Endothelial cell of umbilical vein (primary cell): ENCODE measurements around the gene TPO. TPM values are rescaled to one million over a fixed set of nuclear protein-coding genes. Genes with fewer than 3 reads are reported as not detected.

Experiments used
- BruUV-seq: library from RNA; stranded (reverse); fragments of 400-500 nt; replicated peaks from 2 replicates; lab custom pipeline; 2021; lab: Mats Ljungman, UMichigan
- CTCF ChIA-PET: fragments of 300-600, 350-600 bp; sonication (Branson Sonifier 250); formaldehyde crosslinking; loops from one replicate; lab custom pipeline; 2021; ENCODE audit warnings: antibody characterized with exemption, inconsistent platforms; lab: Charles Lee
- POLR2A ChIA-PET: fragments of 300-600, 350-600 bp; sonication (Branson Sonifier 250); formaldehyde crosslinking; loops from one replicate; lab custom pipeline; 2021; ENCODE audit warnings: antibody characterized with exemption, inconsistent platforms; lab: Charles Lee
- DNase-seq: peaks from one replicate; pipeline ENCODE4 v3.0.0-alpha.2; 2011; ENCODE audit warnings: low read depth, low spot score
- FAIRE-seq: peaks from 2 replicates; lab custom pipeline; 2011; peaks lifted over from hg19 to GRCh38; lab: Jason Lieb, UNC
- H2AFZ ChIP-seq: 2 replicates; pipeline ENCODE4 v1.6.0; 2012; ENCODE audit warnings: low read depth, low read length, control low read depth, inconsistent platforms
- H3K27ac ChIP-seq: 2 replicates; pipeline ENCODE4 v1.5.1; 2011; ENCODE audit warnings: low read depth, mild to moderate bottlenecking, control low read depth, low read length, moderate library complexity; ENCODE audit not compliant: insufficient read depth
- H3K27me3 ChIP-seq, 2 experiments: 2 replicates each; pipeline versions ENCODE4 v1.6.0 to v1.6.1; 2011; ENCODE audit warnings: low read length in 2 of 2, mixed read lengths in 1 of 2; ENCODE audit not compliant: control insufficient read depth in 2 of 2, insufficient read depth in 2 of 2
- H3K36me3 ChIP-seq, 2 experiments: 2 replicates in 1 of 2; 3 replicates in 1 of 2; pipeline ENCODE4 v1.5.1; 2011; ENCODE audit warnings: low read length in 2 of 2, mild to moderate bottlenecking in 1 of 2, moderate library complexity in 1 of 2; ENCODE audit not compliant: control insufficient read depth in 2 of 2, insufficient read depth in 2 of 2; ENCODE audit errors: extremely low read depth in 1 of 2
- H3K4me1 ChIP-seq: 3 replicates; pipeline ENCODE4 v1.5.1; 2011; ENCODE audit warnings: mild to moderate bottlenecking, low read length; ENCODE audit not compliant: control insufficient read depth, insufficient read depth; ENCODE audit errors: extremely low read depth
- H3K4me2 ChIP-seq: 2 replicates; pipeline ENCODE4 v1.6.1; 2011; ENCODE audit warnings: low read length, control low read depth, mixed read lengths; ENCODE audit not compliant: insufficient read depth
- H3K4me3 ChIP-seq, 3 experiments: fragments of 200-600 bp in 1 of 3; sonication (generic), shearing (Covaris generic) in 1 of 3; replicated peaks in 1 of 3; 2 replicates each; pipeline ENCODE4 v1.5.1; 2011 to 2016; ENCODE audit warnings: control low read depth in 3 of 3, low read length in 3 of 3, mild to moderate bottlenecking in 2 of 3, inconsistent platforms in 1 of 3, low read depth in 1 of 3, moderate library complexity in 1 of 3; ENCODE audit not compliant: insufficient read depth in 1 of 3
- H3K79me2 ChIP-seq: 2 replicates; pipeline ENCODE4 v1.6.0; 2012; ENCODE audit warnings: low read length, inconsistent platforms; ENCODE audit not compliant: control insufficient read depth, insufficient read depth
- H3K9ac ChIP-seq: replicated peaks from 2 replicates; pipeline ENCODE3; 2011; ENCODE audit warnings: low read length, control low read depth; ENCODE audit not compliant: insufficient read depth; ENCODE audit errors: extremely low read depth
- H3K9me1 ChIP-seq: replicated peaks from 3 replicates; pipeline ENCODE4 v1.6.0; 2011; ENCODE audit warnings: mild to moderate bottlenecking, low read length; ENCODE audit not compliant: control insufficient read depth, insufficient read depth; ENCODE audit errors: extremely low read depth
- H3K9me3 ChIP-seq: replicated peaks from 2 replicates; pipeline ENCODE4 v1.5.1; 2012; ENCODE audit warnings: low read length, inconsistent platforms; ENCODE audit not compliant: control insufficient read depth, insufficient read depth
- H4K20me1 ChIP-seq: replicated peaks from 2 replicates; pipeline ENCODE3; 2011; ENCODE audit warnings: mild to moderate bottlenecking, low read length; ENCODE audit not compliant: control insufficient read depth, insufficient read depth; ENCODE audit errors: extremely low read depth
- CTCF ChIP-seq, 2 donors: IDR thresholded peaks; 1 replicate in 1 of 2; 2 replicates in 1 of 2; pipeline ENCODE4 v1.5.1; 2011; ENCODE audit warnings: low read length in 2 of 2, mild to moderate bottlenecking in 2 of 2, moderate library complexity in 2 of 2, control low read depth in 1 of 2, inconsistent platforms in 1 of 2, low read depth in 1 of 2; ENCODE audit not compliant: insufficient read depth in 1 of 2; ENCODE audit errors: extremely low read depth in 1 of 2
- EZH2 ChIP-seq: IDR thresholded peaks from 2 replicates; pipeline ENCODE4 v1.6.1; 2012; ENCODE audit warnings: borderline replicate concordance, low read depth, mild to moderate bottlenecking, moderate library complexity, low read length, inconsistent platforms; ENCODE audit not compliant: severe bottlenecking
- FOS ChIP-seq: IDR thresholded peaks from 2 replicates; pipeline ENCODE4 v1.6.1; 2011; ENCODE audit warnings: mild to moderate bottlenecking, low read length, moderate library complexity, borderline replicate concordance; ENCODE audit not compliant: insufficient read depth
- GATA2 ChIP-seq: IDR thresholded peaks from 2 replicates; pipeline ENCODE4 v1.7.0; 2011; ENCODE audit warnings: low read depth, mild to moderate bottlenecking, moderate library complexity, mixed read lengths, low read length; ENCODE audit not compliant: insufficient read length, insufficient read depth
- JUN ChIP-seq: IDR thresholded peaks from 2 replicates; pipeline ENCODE4 v1.6.1; 2011; ENCODE audit warnings: borderline replicate concordance, low read depth; ENCODE audit not compliant: insufficient read length, insufficient read depth
- MAX ChIP-seq: IDR thresholded peaks from 2 replicates; pipeline ENCODE4 v1.6.1; 2011; ENCODE audit not compliant: insufficient read depth, insufficient read length
- MYC ChIP-seq: IDR thresholded peaks from one replicate; pipeline ENCODE4 v1.6.1; 2011; ENCODE audit warnings: mild to moderate bottlenecking, low read depth, low read length
- POLR2A ChIP-seq: IDR thresholded peaks from 2 replicates; pipeline ENCODE4 v1.6.1; 2012; ENCODE audit warnings: low read depth, mild to moderate bottlenecking, control low read depth, low read length
- POLR2AphosphoS5 ChIP-seq: IDR thresholded peaks from 2 replicates; pipeline ENCODE4 v1.6.1; 2012; ENCODE audit warnings: low read depth, mild to moderate bottlenecking, control low read depth, low read length, moderate library complexity; ENCODE audit not compliant: insufficient read depth
- dilution Hi-C: fragments of 300-500 bp; cut with MboI; formaldehyde crosslinking; loops from one replicate; pipeline ENCODE4 v1.15.0; 2019; ENCODE audit warnings: low sequenced_read_pairs; ENCODE audit not compliant: extremely low pct_ligation_motif_present
- intact Hi-C: fragments of 100-400 bp; cut with micrococcal nuclease; formaldehyde crosslinking; loops from one replicate; pipeline ENCODE4 v1.10.0; 2022
- polyA plus RNA-seq, 4 experiments: library from polyadenylated mRNA; depleted of rRNA in 3 of 4; stranded (reverse) in 3 of 4; unstranded in 1 of 4; fragments of >200 nt; gene quantifications; 2 replicates each; pipeline versions ENCODE4 v1.2.1 to v1.2.3, GENCODE V29; 2011 to 2012; ENCODE audit warnings: missing spikeins in 1 of 4
- total RNA-seq: library from RNA; stranded (reverse); gene quantifications from 2 replicates; pipeline ENCODE4 v1.2.3, GENCODE V29; 2021

Gene TPO
- total and polyA plus RNA-seq, 2 donors (not counting 3 experiments of a cell fraction or from before 2014, with no cell fraction given) = not detected

DNA sequence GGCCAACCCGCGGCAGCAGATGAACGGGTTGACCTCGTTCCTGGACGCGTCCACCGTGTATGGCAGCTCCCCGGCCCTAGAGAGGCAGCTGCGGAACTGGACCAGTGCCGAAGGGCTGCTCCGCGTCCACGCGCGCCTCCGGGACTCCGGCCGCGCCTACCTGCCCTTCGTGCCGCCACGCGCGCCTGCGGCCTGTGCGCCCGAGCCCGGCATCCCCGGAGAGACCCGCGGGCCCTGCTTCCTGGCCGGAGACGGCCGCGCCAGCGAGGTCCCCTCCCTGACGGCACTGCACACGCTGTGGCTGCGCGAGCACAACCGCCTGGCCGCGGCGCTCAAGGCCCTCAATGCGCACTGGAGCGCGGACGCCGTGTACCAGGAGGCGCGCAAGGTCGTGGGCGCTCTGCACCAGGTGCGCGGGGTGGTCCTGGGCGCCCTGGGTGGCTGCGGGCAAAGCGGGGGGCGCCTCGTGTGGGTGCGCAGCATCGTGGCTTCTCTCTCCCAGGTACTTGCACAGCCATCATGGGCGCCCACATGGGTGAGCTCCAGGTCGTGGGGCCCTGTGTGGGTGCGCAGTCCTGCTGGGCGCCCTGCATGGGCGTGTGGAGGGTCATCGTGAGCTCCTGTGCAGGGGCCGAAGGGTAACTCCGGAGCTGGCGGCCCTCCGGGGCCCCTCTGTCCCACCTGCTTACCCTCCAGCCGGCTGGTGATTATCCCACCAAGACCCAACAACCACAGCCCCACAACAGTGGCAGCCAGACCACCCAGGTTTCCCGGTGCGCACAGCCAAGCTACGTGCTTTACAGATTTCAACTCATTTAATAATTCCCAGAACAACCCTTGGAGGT is 64.2 kb downstream of the TPO start:
- H3K4me2 ChIP-seq = no peak overlapping the region
- H3K36me3 ChIP-seq = no peaks in the 10 kb centered on the region
- H3K27ac ChIP-seq = no peak overlapping the region
- DNase-seq (no peak), FAIRE-seq (no peak)
- TF ChIP-seq MAX = no peak
- TF ChIP-seq EZH2 = no peak
- no peak for TF ChIP-seq FOS
- TF ChIP-seq POLR2AphosphoS5 = no peak
- no peak for TF ChIP-seq MYC
- TF ChIP-seq GATA2 = no peak
- TF ChIP-seq JUN = no peak
- no peak for TF ChIP-seq CTCF (IDR thresholded peaks at IDR 0.05; ENCODE audit: extremely low read depth in 1 of 2, insufficient read depth in 1 of 2, low read depth in 1 of 2, low read length in 2 of 2)
- TF ChIP-seq POLR2A = no peak
- CTCF ChIA-PET = no interaction called here
- H3K9ac ChIP-seq = no peak overlapping the region
- dilution Hi-C loops (no loop called here), intact Hi-C loops (no loop called here)
- H3K4me1 ChIP-seq = no peaks in the 10 kb centered on the region
- peaks cover 2% of the 10 kb centered on the region for H3K9me3 ChIP-seq
- H3K27me3 ChIP-seq = no peaks in the 10 kb centered on the region
- H3K4me3 ChIP-seq = no peak overlapping the region
- H3K79me2 ChIP-seq = no peaks in the 10 kb centered on the region
- no peaks in the 10 kb centered on the region for H4K20me1 ChIP-seq
- H3K9me1 ChIP-seq = no peaks in the 10 kb centered on the region
- no TSS peak for BruUV-seq
- no peak overlapping the region for H2AFZ ChIP-seq
- POLR2A ChIA-PET = no interaction called here
